ENCODE measurements around the gene SFTA2. TPM values are rescaled to one million over a fixed set of nuclear protein-coding genes. Genes with fewer than 3 reads are reported as not detected.

The SFTA2 gene
- total and polyA plus RNA-seq, 2 of the 8 experiments (the other 6 are each of a cell fraction or from before 2014, with no cell fraction given): not detected

GRCh38 chr6:30935018-30935417 is 3.0 kb upstream of the SFTA2 start:
- H4K8ac ChIP-seq (ENCODE audit: extremely low read depth, insufficient read depth, low read length): no peak overlapping the region
- H2AK5ac ChIP-seq (ENCODE audit: low read depth, low read length): no peak overlapping the region
- H4K5ac ChIP-seq (ENCODE audit: insufficient read length, low read depth, low read length): no peak overlapping the region
- H3K27ac ChIP-seq (ENCODE audit: low read depth, low read length): no peak overlapping the region
- no peak overlapping the region for H3K4ac ChIP-seq (replicated peaks; ENCODE audit: insufficient read length, low read depth, low read length)
- no peaks in the 10 kb centered on the region; a peak in 1 of 7 replicates for H3K27me3 ChIP-seq (replicated peaks in 1 of 4; ENCODE audit: control insufficient read depth in 3 of 4, extremely low read depth in 1 of 4, insufficient read depth in 3 of 4, low read length in 3 of 4)
- no peak for FAIRE-seq
- H3K36me3 ChIP-seq (ENCODE audit: control insufficient read depth in 2 of 4, insufficient read depth in 4 of 4, low read length in 3 of 4): no peaks in the 10 kb centered on the region
- H2BK20ac ChIP-seq (ENCODE audit: low read length): no peak overlapping the region
- no peaks in the 10 kb centered on the region for H3K79me2 ChIP-seq (ENCODE audit: control insufficient read depth in 1 of 2, insufficient read depth in 2 of 2, low read length in 2 of 2)
- H3K14ac ChIP-seq (ENCODE audit: insufficient read length): no peak overlapping the region
- no peaks in the 10 kb centered on the region for H3K79me1 ChIP-seq (ENCODE audit: low read depth, low read length)
- H4K91ac ChIP-seq (replicated peaks; ENCODE audit: insufficient read length, low read length): no peak overlapping the region
- H3K9me3 ChIP-seq (ENCODE audit: insufficient read depth in 2 of 2, low read depth in 1 of 2, low read length in 1 of 2): no peaks in the 10 kb centered on the region
- no peak overlapping the region for H2BK12ac ChIP-seq (ENCODE audit: low read depth, low read length)
- ChIA-PET CTCF (ENCODE audit: partially characterized antibody) (interaction anchor here (0.7 to 2.3 kb wide), 5 partner anchors 9 to 213 kb away, joined by 3 to 8 read pairs (median 3); no protein-coding TSS in a partner anchor), POLR2A (ENCODE audit: partially characterized antibody) (interaction anchor here (0.8 to 1.0 kb wide), 2 partner anchors 19 to 24 kb away, joined by 3 read pairs; no protein-coding TSS in a partner anchor)
- H4K20me1 ChIP-seq (replicated peaks in 1 of 2; ENCODE audit: control insufficient read depth in 1 of 2, insufficient read depth in 2 of 2, low read length in 2 of 2): no peaks in the 10 kb centered on the region
- peaks cover 0 to 9% (median 0%) of the 10 kb centered on the region in 4 experiments; a peak in 1 of 7 replicates for H3K4me1 ChIP-seq (replicated peaks in 1 of 4; ENCODE audit: control insufficient read depth in 3 of 4, insufficient read depth in 4 of 4, low read length in 3 of 4)
- WGBS, 2 experiments (ENCODE audit: extremely low coverage in 1 of 2, insufficient coverage in 1 of 2, insufficient read length in 1 of 2, insufficient replicate concordance in 2 of 2, low coverage in 1 of 2, low lambda C conversion rate in 2 of 2, missing lambda C conversion rate in 1 of 2): 90% methylated on average over 3 of the region's 3 CpGs; no CpG with 5 or more reads in 1 of the 2 experiments
- H3K23me2 ChIP-seq (ENCODE audit: low read depth, low read length): 0 out of 2 replicates have a peak, but pooled peaks cover 4% of the 10 kb centered on the region
- H3K4me2 ChIP-seq (ENCODE audit: insufficient read depth in 1 of 2, low read depth in 2 of 2, low read length in 2 of 2): no peak overlapping the region
- no peak for TF ChIP-seq SP1 (IDR thresholded peaks at IDR 0.05; ENCODE audit: low read depth, low read length)
- TF ChIP-seq POLR2A (IDR thresholded peaks at IDR 0.05; ENCODE audit: control extremely low read depth in 1 of 2, low read depth in 2 of 2, low read length in 2 of 2): no peak
- TF ChIP-seq RFX5 (IDR thresholded peaks at IDR 0.05; ENCODE audit: borderline replicate concordance, low read depth, low read length): no peak
- no peak for TF ChIP-seq CTBP2 (IDR thresholded peaks at IDR 0.05; ENCODE audit: borderline replicate concordance, insufficient read depth, insufficient read length, low read length)
- TF ChIP-seq BCL11A (IDR thresholded peaks at IDR 0.05; ENCODE audit: low read depth in 2 of 2, low read length in 2 of 2): no peak
- TF ChIP-seq CBX5 (IDR thresholded peaks at IDR 0.05; ENCODE audit: low read depth, low read length): no peak
- no peak for TF ChIP-seq YY1 (IDR thresholded peaks at IDR 0.05; ENCODE audit: low read depth, low read length)
- TF ChIP-seq JUN (IDR thresholded peaks at IDR 0.05; ENCODE audit: low read depth, low read length): no peak
- no peak for TF ChIP-seq TAF7 (optimal IDR thresholded peaks at IDR 0.05; ENCODE audit: borderline replicate concordance, low read depth, low read length)
- TF ChIP-seq RXRA (IDR thresholded peaks at IDR 0.05; ENCODE audit: insufficient read depth, low read depth, low read length): no peak
- H2AFZ ChIP-seq (ENCODE audit: low read length): no peak overlapping the region
- no peak overlapping the region for H3K56ac ChIP-seq (replicated peaks; ENCODE audit: insufficient read length, low read depth, low read length)
- no peak overlapping the region for H3K18ac ChIP-seq (ENCODE audit: extremely low read depth, low read length)
- no peak overlapping the region for H3K4me3 ChIP-seq (ENCODE audit: extremely low read depth in 1 of 4, insufficient read depth in 2 of 4, low read depth in 3 of 4, low read length in 4 of 4)
- no peak overlapping the region for H3K23ac ChIP-seq (ENCODE audit: insufficient read length)
- no peak overlapping the region for H2BK15ac ChIP-seq (ENCODE audit: low read length)
- no peak overlapping the region for H2BK120ac ChIP-seq (replicated peaks; ENCODE audit: low read depth, low read length)
- H3K9ac ChIP-seq (replicated peaks in 1 of 4; ENCODE audit: extremely low read depth in 1 of 4, low read depth in 3 of 4, low read length in 3 of 4): no peak overlapping the region
- DNase-seq (ENCODE audit: low read depth in 1 of 2, low spot score in 2 of 2): no peak
- no peak overlapping the region for H2BK5ac ChIP-seq (ENCODE audit: low read depth, low read length)
